ENCODE results near the gene PCDHA4.
"Not testable (repeated sequence)": the region's sequence is repeated elsewhere in the genome, so short reads cannot be mapped to it uniquely, and the experiment has no call there.

The PCDHA4 gene

GRCh38 chr5:140806834-140807775 lies at the start of gene PCDHA4:
TSS of gene PCDHA4 (plus strand) at chr5:140807068.
- DNase-seq (ENCODE audit: low spot score), result no peak

GRCh38 chr5:140764177-140764973 lies 42.5 kb upstream of the PCDHA4 start:
- peak; percentile 6 for DNase-seq (ENCODE audit: low spot score)

- no peak for DNase-seq (ENCODE audit: low spot score)
These were observed 39.4 kb upstream of the PCDHA4 start for GRCh38 chr5:140767444-140767843.

- no peak for DNase-seq (ENCODE audit: low spot score)
These were observed 26.4 kb upstream of the PCDHA4 start for GRCh38 chr5:140780512-140780911.

GRCh38 chr5:140785905-140786686 lies 20.8 kb upstream of the PCDHA4 start, which contains the start of gene PCDHA1:
TSS of gene PCDHA1 (plus strand) at chr5:140786140.
- no peak for DNase-seq (ENCODE audit: low spot score)

GRCh38 chr5:140787422-140787821 lies 19.4 kb upstream of the PCDHA4 start:
- not testable (repeated sequence) for DNase-seq (ENCODE audit: low spot score)

GRCh38 chr5:140787849-140788504 lies 18.9 kb upstream of the PCDHA4 start:
- DNase-seq (ENCODE audit: low spot score), result not testable (repeated sequence)

GRCh38 chr5:140791089-140791488 lies 15.8 kb upstream of the PCDHA4 start:
- DNase-seq (ENCODE audit: low spot score), result no peak

GRCh38 chr5:140794595-140795258 lies 12.1 kb upstream of the PCDHA4 start, which contains the start of gene PCDHA2:
TSS of gene PCDHA2 (plus strand) at chr5:140794852.
- DNase-seq (ENCODE audit: low spot score), result no peak

- DNase-seq (ENCODE audit: low spot score), result no peak
These were observed 11.6 kb upstream of the PCDHA4 start for GRCh38 chr5:140795259-140795641.

- DNase-seq (ENCODE audit: low spot score), result not testable (repeated sequence)
These were observed 10.7 kb upstream of the PCDHA4 start for GRCh38 chr5:140796072-140796717.

GRCh38 chr5:140796718-140797095 lies 10.2 kb upstream of the PCDHA4 start:
- no peak for DNase-seq (ENCODE audit: low spot score)

GRCh38 chr5:140800816-140801493 lies 5.9 kb upstream of the PCDHA4 start, which contains the start of gene PCDHA3:
TSS of gene PCDHA3 (plus strand) at chr5:140801057.
- no peak for DNase-seq (ENCODE audit: low spot score)

- no peak for DNase-seq (ENCODE audit: low spot score)
These were observed 5.4 kb upstream of the PCDHA4 start for GRCh38 chr5:140801494-140801841.

- DNase-seq (ENCODE audit: low spot score), result not testable (repeated sequence)
These were observed 4.5 kb upstream of the PCDHA4 start for GRCh38 chr5:140802381-140802780.

GRCh38 chr5:140802781-140803271 lies 4.0 kb upstream of the PCDHA4 start:
- no peak for DNase-seq (ENCODE audit: low spot score)

GRCh38 chr5:140808241-140808888 lies 1.5 kb downstream of the PCDHA4 start:
- not testable (repeated sequence) for DNase-seq (ENCODE audit: low spot score)

- DNase-seq (ENCODE audit: low spot score), result no peak
These were observed 2.0 kb downstream of the PCDHA4 start for GRCh38 chr5:140808889-140809291.

Measured in kidney capillary endothelial cell (primary cell).